Ovary (tissue), 3 donors: Measurements from ENCODE around the gene CDC42EP1.

Experiments
- CTCF ChIP-seq, 3 donors: fragments of 450-650 bp in 2 of 3; fragments of 200-600 bp in 1 of 3; IDR thresholded peaks; one replicate each; pipeline versions ENCODE4 v1.5.1 to v1.8.0; 2016 to 2022; ENCODE audit warnings: antibody characterized with exemption in 3 of 3, mild to moderate bottlenecking in 1 of 3
- EP300 ChIP-seq: sonication (generic); formaldehyde crosslinking; IDR thresholded peaks from one replicate; pipeline ENCODE4 v1.6.1; 2017; ENCODE audit warnings: antibody characterized with exemption
- POLR2A ChIP-seq: fragments of 450-650 bp; IDR thresholded peaks from one replicate; pipeline ENCODE4 v1.6.1; 2017; ENCODE audit warnings: antibody characterized with exemption, mild to moderate bottlenecking, moderate library complexity
- donor health status: DM: no; HTN: no; CAD: no.

GRCh38 chr22:37601540-37602442 lies 41.5 kb downstream of the CDC42EP1 start:
- no peak for TF ChIP-seq CTCF (IDR thresholded peaks at IDR 0.05)
- no peak for TF ChIP-seq EP300
- no peak for TF ChIP-seq POLR2A
